Activated T-cell treated with anti-CD3 and anti-CD28 coated beads, Interleukin-2, amount 50 U/mL, for 24 hours (primary cell): ENCODE results near the gene TRNT1.

Source experiments
- DNase-seq: peaks from one replicate; pipeline ENCODE4 v3.0.0-alpha.2; 2020
- H3K27ac Mint-ChIP-seq: 2 replicates; pipeline ENCODE4 v1.8.0; 2020; ENCODE audit warnings: mild to moderate bottlenecking, mixed read lengths
- H3K27me3 Mint-ChIP-seq: 2 replicates; pipeline ENCODE4 v1.8.0; 2020; ENCODE audit warnings: mixed read lengths
- H3K36me3 Mint-ChIP-seq: 2 replicates; pipeline ENCODE4 v1.8.0; 2020; ENCODE audit warnings: low read depth, mixed read lengths
- H3K4me1 Mint-ChIP-seq: 2 replicates; pipeline ENCODE4 v1.8.0; 2020; ENCODE audit warnings: low read depth, mixed read lengths
- H3K4me3 Mint-ChIP-seq: 2 replicates; pipeline ENCODE4 v1.8.0; 2020; ENCODE audit warnings: mild to moderate bottlenecking, moderate library complexity, mixed read lengths
- H3K9me3 Mint-ChIP-seq: 2 replicates; pipeline ENCODE4 v1.8.0; 2020; ENCODE audit warnings: mixed read lengths

The TRNT1 gene

DNA sequence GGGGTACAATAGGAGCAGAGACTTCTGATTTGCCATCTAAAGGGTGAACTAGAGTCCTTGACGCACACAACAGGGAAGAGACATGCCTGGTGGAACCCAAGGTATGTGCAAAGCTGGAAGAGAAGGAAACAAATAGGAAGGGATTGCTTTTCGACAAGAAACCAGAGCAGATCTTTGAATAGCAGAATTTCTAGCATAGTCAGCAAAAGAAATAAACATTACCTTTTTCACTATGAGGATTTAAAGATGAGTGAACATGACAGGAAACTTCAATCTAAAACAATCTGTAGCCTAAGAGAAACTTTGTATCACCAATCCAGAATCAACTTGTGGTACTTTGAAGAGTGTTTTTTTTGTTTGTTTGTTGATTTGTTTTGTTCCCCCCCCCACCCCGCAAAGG is 21.5 kb upstream of the TRNT1 start:
- no peak for DNase-seq
- Mint-ChIP-seq H3K4me1 (peaks cover 30% of the 10 kb centered on the region), H3K27me3 (peaks cover 9% of the 10 kb centered on the region), H3K27ac (no peak overlapping the region), H3K4me3 (no peak overlapping the region), H3K36me3 (no peaks in the 10 kb centered on the region), H3K9me3 (no peaks in the 10 kb centered on the region)

DNA sequence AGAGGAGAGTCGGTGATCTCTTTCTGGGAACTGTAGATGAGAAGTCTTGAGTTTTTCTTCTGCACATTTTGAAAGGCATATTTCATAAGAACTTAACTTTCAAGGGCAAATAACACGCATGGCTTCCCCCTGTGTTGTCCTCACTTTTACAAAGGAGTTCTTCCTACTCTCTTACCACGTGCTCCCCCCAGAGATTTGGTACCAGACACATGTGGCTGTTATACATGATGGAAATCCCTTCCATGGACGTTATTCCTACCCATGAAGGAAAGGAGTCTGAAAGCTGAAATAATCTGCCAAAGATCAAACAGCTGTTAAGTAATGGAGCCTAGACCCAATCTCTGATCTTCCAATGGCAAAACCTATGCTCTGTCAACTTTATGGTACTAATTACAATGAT is 20.9 kb upstream of the TRNT1 start:
- Mint-ChIP-seq H3K27me3 (peaks cover 9% of the 10 kb centered on the region), H3K4me1 (peaks cover 35% of the 10 kb centered on the region), H3K27ac (no peak overlapping the region), H3K4me3 (no peak overlapping the region), H3K9me3 (no peaks in the 10 kb centered on the region), H3K36me3 (no peaks in the 10 kb centered on the region)
- DNase-seq = no peak

DNA sequence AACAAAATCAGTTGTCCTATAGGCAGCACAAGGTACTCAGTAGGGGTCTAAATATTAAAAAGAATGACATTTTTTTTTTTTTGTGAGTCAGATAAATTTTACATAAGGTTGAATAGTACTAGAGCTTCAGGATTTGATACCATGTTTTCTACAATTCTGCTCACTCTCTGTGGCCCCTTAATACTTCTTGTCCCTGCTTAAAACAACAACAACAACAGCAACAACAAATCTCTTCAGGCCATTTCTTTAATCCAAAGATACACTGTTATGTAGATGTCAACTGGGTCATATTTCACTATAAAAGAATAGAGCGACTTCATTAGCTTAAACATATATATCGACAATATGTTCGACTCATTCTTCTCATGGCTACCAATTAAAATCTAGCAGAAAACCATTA is 19.6 kb upstream of the TRNT1 start:
- H3K27me3 Mint-ChIP-seq = peaks cover 9% of the 10 kb centered on the region
- H3K36me3 Mint-ChIP-seq = no peaks in the 10 kb centered on the region
- no peak overlapping the region for H3K4me3 Mint-ChIP-seq
- peak overlapping the region; percentile 77 for H3K27ac Mint-ChIP-seq
- H3K9me3 Mint-ChIP-seq = no peaks in the 10 kb centered on the region
- no peak for DNase-seq
- peaks cover 32% of the 10 kb centered on the region for H3K4me1 Mint-ChIP-seq

DNA sequence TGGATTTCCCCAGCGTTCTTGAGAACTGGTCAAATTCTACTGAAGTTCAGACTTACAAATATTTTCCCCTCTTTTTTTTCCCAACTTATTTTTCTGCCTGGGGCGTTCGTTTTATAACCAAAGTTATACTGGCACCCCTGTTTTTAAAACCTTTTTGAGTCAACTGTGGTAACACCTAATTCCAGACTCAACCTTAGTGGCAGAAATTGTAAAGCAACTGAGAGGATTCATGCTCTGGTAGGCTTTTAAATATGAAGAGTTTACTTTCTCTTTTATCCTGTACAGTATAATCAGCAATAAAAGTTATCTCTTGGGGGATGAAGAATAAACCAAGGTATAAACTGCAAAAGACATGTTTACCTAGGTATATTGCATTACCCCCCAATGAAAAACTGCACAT is 18.9 kb upstream of the TRNT1 start:
- Mint-ChIP-seq H3K27ac (peak overlapping the region; percentile 77), H3K27me3 (peaks cover 9% of the 10 kb centered on the region), H3K9me3 (no peaks in the 10 kb centered on the region), H3K4me3 (no peak overlapping the region), H3K36me3 (no peaks in the 10 kb centered on the region), H3K4me1 (peaks cover 32% of the 10 kb centered on the region)
- DNase-seq = no peak

DNA sequence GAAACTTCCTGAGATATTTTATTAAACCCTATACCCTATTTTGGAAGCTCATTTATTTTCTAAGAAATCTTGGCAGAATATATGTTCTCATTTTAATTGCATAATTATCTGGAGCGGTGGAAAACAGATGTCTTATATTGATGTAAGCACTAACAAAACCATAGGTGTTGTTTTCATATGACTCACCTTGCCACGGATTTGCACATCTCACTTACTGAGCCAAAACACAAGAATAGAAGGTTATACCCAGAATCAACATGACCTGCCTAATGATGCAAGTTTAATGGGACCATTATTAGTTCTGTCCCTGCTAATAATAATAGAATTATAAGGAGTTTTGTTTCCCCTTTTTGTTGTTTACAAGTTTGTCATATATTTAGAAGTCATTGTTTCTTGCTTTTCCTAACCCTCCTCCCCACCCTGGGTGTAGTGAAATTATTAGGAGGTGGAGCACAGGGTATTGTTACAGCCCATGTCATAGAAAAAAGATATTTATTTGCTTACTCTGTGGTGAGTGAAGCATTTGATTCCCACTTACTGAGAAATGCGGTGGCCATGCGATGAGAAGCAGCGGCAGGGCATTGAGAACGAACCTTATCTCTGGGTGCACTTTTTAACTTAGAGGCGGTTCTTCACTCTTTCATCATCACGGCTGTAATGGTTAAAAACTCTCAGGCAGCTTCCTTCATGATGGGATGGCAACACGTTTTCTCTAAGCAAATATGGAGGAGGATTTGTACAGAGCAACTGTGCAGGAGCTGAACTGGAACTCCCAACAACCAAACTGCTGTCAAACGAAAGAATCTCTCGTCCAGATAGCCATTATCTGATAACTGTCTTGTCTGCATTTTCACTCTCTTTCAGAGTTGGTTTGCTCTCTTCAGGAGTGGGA is 17.1 kb upstream of the TRNT1 start:
- Mint-ChIP-seq H3K27me3 (peaks cover 9% of the 10 kb centered on the region), H3K27ac (peak overlapping the region; percentile 82), H3K4me3 (peak overlapping the region; percentile 37), H3K4me1 (peaks cover 32% of the 10 kb centered on the region), H3K36me3 (no peaks in the 10 kb centered on the region), H3K9me3 (no peaks in the 10 kb centered on the region)
- DNase-seq = no peak

DNA sequence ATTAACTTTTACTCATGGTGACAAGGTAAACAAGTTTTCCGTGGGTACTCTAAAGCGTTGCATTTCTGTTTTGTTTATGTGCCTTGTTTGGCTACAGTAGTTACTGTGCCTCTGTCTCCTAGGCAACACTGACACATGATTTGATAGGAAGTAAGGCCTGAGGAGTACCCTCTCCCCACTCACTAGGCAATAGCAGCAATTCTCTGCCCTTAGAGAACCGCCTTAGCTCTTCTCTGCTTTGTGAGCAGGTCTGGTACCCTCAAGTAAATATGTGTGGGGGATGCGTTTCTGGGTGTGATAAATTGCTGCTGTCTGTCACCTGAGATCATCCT is 16.5 kb upstream of the TRNT1 start, which contains the start of gene IL5RA:
IL5RA (minus strand) TSS at position 76 of the 332 bp plus-strand sequence. CDS start 5,390 bp downstream, outside the sequence.
- Mint-ChIP-seq H3K4me1 (peaks cover 32% of the 10 kb centered on the region), H3K27ac (peak within 1 kb of the TSS; percentile 82), H3K36me3 (no peaks in the 10 kb centered on the region), H3K27me3 (peaks cover 9% of the 10 kb centered on the region), H3K9me3 (no peaks in the 10 kb centered on the region), H3K4me3 (peak within 1 kb of the TSS; percentile 37)
- DNase-seq = no peak

DNA sequence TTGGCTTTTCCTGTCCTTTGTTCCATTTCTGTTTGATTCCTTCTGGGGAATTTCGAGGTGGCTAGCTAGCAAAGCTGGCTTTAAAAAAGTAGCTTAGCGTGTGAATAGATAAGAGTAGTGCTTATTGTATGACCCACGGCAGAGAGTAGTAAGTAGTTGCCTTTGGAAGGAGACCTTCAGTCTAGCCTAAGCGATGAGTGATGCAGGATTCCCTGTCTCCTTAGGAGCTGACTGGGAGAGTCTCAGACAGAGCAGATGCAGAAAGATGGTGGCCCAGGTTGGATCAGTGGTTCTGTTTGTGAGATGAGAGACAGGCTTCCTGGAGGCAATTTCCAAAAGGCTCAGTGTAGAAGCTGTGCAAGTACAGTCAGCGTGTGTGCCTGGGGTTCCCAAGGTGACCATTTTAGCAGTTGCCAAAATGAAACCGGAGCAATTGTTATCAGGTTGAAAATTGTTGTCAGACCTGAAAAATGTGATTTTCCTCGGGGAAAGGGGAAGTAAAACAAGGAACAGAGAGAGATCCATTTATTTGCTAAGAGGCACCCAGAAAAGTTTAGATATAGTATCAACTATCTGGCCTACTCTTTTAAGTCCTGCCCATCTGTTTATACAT is 15.9 kb upstream of the TRNT1 start:
- H3K4me3 Mint-ChIP-seq = no peak overlapping the region
- peaks cover 5% of the 10 kb centered on the region for H3K27me3 Mint-ChIP-seq
- no peaks in the 10 kb centered on the region for H3K9me3 Mint-ChIP-seq
- no peaks in the 10 kb centered on the region for H3K36me3 Mint-ChIP-seq
- peaks cover 32% of the 10 kb centered on the region for H3K4me1 Mint-ChIP-seq
- no peak for DNase-seq
- H3K27ac Mint-ChIP-seq = no peak overlapping the region

DNA sequence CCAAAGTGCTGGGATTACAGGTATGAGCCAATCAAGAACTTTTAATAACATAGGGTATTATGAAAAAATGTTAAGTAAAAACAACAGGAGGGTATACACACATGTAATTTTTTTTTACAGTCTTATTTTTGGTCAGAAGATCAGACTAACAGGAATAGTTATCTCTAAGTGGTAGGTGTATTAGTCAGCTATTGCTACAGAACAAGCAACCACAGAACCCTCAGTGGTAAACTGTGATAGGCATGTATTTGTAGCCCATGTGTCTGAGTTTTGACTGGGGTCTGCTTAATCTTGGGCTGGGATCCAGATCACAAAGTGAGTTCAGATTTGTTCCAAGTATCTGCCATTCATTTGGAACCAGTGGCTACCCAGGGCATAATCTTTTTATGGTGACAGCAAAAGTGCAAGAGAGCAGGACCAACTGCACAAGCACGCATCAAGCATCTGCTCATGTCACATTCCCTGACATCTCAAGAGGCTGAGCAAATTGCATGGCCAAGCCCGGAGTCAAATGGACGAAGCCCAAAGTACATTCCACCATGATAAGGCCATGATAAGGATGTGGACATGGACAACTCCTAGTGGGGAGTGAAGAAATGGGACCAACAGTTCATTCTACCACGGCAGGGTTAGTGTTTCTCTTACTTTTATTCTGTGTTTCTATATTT is 13.6 kb upstream of the TRNT1 start:
- H3K4me3 Mint-ChIP-seq = no peak overlapping the region

DNA sequence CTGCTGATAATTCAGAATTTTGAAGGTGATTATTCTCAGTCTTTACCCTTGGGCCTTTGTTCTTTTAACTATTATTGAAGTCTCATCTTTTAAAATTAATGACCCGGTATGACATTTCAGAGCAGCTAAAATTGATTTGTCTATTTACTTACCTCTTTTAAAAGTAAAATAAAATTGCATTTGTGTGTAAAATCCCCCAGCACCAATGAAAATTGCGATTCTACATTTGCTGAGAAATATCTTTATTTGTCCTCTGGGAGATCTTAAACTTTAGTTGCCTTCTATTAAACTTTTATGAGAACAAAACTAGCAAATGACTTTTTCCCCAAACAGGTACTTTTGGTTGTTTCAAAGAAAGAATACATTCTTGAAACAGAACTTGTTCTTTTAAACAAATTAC is 9.1 kb upstream of the TRNT1 start:
- DNase-seq = no peak
- Mint-ChIP-seq H3K36me3 (no peaks in the 10 kb centered on the region), H3K4me3 (no peak overlapping the region), H3K9me3 (no peaks in the 10 kb centered on the region), H3K4me1 (peaks cover 6% of the 10 kb centered on the region), H3K27me3 (no peaks in the 10 kb centered on the region), H3K27ac (no peak overlapping the region)

More for the DNA sequence above, 13.6 kb upstream of the TRNT1 start:
- Mint-ChIP-seq H3K9me3 (no peaks in the 10 kb centered on the region), H3K27me3 (no peaks in the 10 kb centered on the region), H3K4me1 (peaks cover 24% of the 10 kb centered on the region), H3K27ac (no peak overlapping the region), H3K36me3 (no peaks in the 10 kb centered on the region)
- DNase-seq = no peak

DNA sequence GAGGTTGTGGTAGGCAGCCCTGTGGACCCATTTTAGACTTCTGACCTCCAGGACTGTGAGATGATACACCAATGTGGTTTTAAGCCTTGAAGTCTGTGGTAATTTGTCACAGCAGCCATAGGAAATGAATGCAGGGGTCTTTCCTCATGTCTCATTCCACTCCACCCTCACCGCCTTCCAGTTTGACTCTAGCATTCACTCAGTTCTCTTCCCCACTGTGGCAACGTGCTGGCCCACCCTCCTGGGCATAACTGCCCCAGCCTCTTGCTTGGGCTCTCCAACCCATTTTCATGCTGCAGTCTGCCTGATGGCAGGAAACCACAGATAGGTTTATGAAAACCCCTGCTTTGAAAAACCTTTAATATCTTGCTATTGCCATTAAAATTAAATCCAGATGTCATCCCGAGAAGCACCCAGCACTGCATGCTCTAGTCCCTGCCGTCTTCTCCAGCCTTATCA is 7.3 kb upstream of the TRNT1 start:
- DNase-seq = no peak
- H3K36me3 Mint-ChIP-seq = no peaks in the 10 kb centered on the region
- H3K27ac Mint-ChIP-seq = no peak overlapping the region
- no peak overlapping the region for H3K4me3 Mint-ChIP-seq
- H3K9me3 Mint-ChIP-seq = no peaks in the 10 kb centered on the region
- no peaks in the 10 kb centered on the region for H3K27me3 Mint-ChIP-seq
- peaks cover 6% of the 10 kb centered on the region for H3K4me1 Mint-ChIP-seq

DNA sequence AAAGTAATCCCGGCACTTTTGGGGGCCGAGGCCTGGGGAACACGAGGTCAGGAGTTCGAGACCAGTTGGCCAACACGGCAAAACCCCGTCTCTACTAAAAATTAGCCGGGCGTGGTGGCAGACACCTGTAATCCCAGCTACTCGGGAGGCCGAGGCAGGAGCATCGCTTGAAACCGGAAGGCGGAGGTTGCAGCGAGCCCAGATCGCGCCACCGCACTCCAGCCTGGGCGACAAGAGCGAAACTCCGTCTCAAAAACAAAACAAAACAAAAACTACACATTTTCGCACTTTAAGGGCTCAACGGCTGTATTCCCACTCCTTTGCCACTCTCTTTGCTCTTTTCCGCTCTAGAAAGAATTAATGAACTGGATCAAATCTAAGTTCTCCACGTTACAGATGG is 763 bp upstream of the TRNT1 start:
- H3K27me3 Mint-ChIP-seq = no peaks in the 10 kb centered on the region
- peaks cover 38% of the 10 kb centered on the region for H3K4me1 Mint-ChIP-seq
- DNase-seq = no peak
- H3K4me3 Mint-ChIP-seq = peak overlapping the region; percentile 98
- H3K9me3 Mint-ChIP-seq = no peaks in the 10 kb centered on the region
- peak overlapping the region; percentile 99 for H3K27ac Mint-ChIP-seq
- H3K36me3 Mint-ChIP-seq = peaks cover 46% of the 10 kb centered on the region

DNA sequence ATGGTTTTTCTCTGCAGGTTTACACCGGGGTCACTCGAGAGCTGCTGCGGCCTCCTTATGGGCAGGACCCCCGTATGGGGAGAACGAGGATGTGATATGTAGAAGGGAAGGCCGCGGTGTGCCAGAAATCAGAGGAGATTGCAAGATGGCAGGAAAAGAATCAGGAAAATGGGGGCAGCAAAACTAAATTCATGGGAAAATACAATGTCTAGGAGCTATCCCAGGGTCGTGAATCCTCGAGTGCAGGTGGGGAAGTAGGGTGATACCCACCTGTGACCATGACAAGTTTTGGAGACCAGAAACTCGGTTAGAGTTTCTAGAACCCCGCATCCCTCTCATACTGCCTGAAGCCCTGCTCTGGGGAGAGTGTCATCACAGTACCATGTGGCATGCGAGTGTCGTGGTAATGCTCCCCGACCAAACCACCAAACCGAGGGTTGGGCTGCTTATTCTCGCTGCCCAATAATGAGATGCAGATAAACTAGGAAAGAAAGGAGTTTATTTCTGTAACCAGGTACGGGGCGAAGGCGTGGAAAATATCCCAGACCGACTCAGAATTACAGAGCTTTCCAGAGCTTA is 781 bp downstream of the TRNT1 start:
- peak overlapping the region; percentile 99 for H3K27ac Mint-ChIP-seq
- no peaks in the 10 kb centered on the region for H3K27me3 Mint-ChIP-seq
- no peaks in the 10 kb centered on the region for H3K9me3 Mint-ChIP-seq
- peaks cover 42% of the 10 kb centered on the region for H3K4me1 Mint-ChIP-seq
- H3K4me3 Mint-ChIP-seq = peak overlapping the region; percentile 98
- H3K36me3 Mint-ChIP-seq = peaks cover 51% of the 10 kb centered on the region
- peak; percentile 60 for DNase-seq

DNA sequence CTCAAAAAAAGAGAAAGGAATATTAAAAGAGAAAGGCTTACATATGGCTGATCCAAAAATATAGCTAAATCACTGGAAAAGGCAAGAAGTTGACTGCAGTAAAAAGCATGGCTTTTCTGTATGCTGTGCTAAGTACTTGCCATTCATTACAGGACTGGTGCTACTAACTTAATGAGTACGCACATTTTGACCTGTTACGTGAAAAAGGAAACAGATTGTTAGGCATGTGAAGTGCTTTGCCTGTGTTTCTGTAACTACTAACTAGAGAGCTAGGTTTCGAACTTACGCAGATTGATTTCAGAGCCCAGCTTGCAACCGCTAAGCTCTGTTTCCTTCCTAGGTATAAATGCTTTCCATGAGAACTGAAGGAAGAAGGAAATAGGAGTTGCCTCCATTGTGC is 2.8 kb downstream of the TRNT1 start:
- no peaks in the 10 kb centered on the region for H3K9me3 Mint-ChIP-seq
- no peak for DNase-seq
- H3K4me1 Mint-ChIP-seq = peaks cover 61% of the 10 kb centered on the region
- peak overlapping the region; percentile 98 for H3K4me3 Mint-ChIP-seq
- H3K27me3 Mint-ChIP-seq = no peaks in the 10 kb centered on the region
- peaks cover 72% of the 10 kb centered on the region for H3K36me3 Mint-ChIP-seq
- H3K27ac Mint-ChIP-seq = peak overlapping the region; percentile 22

DNA sequence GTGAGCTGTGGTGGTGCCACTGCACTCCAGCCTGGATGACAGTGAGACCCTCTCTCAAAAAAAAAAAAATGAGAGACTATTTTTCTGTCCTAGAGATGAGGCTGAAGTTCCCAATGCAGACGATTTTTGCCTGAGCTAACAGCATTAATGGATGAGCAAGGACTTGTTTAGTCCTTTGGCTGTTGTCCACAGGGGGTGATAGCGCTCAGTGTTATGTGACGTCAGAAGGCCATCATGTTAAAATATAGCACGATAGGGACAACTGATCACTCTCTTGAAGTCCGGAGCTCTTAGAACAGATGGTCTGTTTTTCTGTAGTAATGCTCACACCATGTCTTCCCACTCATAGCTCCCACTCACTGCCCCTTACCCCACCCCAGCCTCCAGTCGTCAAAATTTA is 6.8 kb downstream of the TRNT1 start:
- Mint-ChIP-seq H3K36me3 (peaks cover 88% of the 10 kb centered on the region), H3K4me3 (peak overlapping the region; percentile 23), H3K4me1 (peaks cover 76% of the 10 kb centered on the region), H3K9me3 (no peaks in the 10 kb centered on the region), H3K27me3 (no peaks in the 10 kb centered on the region), H3K27ac (peak overlapping the region; percentile 86)
- no peak for DNase-seq
